H9 (cell line): ENCODE measurements around the gene AGTRAP. TPM values are rescaled to one million over a fixed set of nuclear protein-coding genes. Genes with fewer than 3 reads are reported as not detected.

Experiments used
- DNase-seq: peaks from one replicate; pipeline ENCODE4 v3.0.0-alpha.2; 2017
- H2AFZ ChIP-seq: one replicate; pipeline ENCODE4 v1.6.1; 2013; ENCODE audit warnings: mild to moderate bottlenecking, low read length, control low read depth, moderate library complexity
- H2AK5ac ChIP-seq: 2 replicates; pipeline ENCODE4 v1.6.1; 2013; ENCODE audit warnings: low read length, control low read depth, mixed read lengths; ENCODE audit not compliant: insufficient read length
- H2BK120ac ChIP-seq: one replicate; pipeline ENCODE4 v1.6.1; 2013; ENCODE audit warnings: low read depth, mild to moderate bottlenecking, low read length, control low read depth, inconsistent platforms; ENCODE audit not compliant: poor library complexity, severe bottlenecking
- H2BK12ac ChIP-seq: 2 replicates; pipeline ENCODE4 v1.6.1; 2013; ENCODE audit warnings: low read length, control low read depth, mixed read lengths, low read depth; ENCODE audit not compliant: insufficient read length
- H2BK15ac ChIP-seq: 2 replicates; pipeline ENCODE4 v1.6.1; 2013; ENCODE audit warnings: low read depth, low read length, control low read depth
- H2BK20ac ChIP-seq: one replicate; pipeline ENCODE4 v1.6.1; 2013; ENCODE audit warnings: low read depth, mild to moderate bottlenecking, low read length, control low read depth, inconsistent platforms; ENCODE audit not compliant: poor library complexity, severe bottlenecking
- H2BK5ac ChIP-seq: 2 replicates; pipeline ENCODE4 v1.6.1; 2013; ENCODE audit warnings: low read length, control low read depth, mixed read lengths; ENCODE audit not compliant: insufficient read length
- H3K14ac ChIP-seq: 2 replicates; pipeline ENCODE4 v1.6.1; 2013; ENCODE audit warnings: low read length, control low read depth; ENCODE audit not compliant: insufficient read depth
- H3K18ac ChIP-seq: 2 replicates; pipeline ENCODE4 v1.6.1; 2013; ENCODE audit warnings: low read depth, mild to moderate bottlenecking, mixed read lengths, low read length, control low read depth; ENCODE audit not compliant: insufficient read length
- H3K23ac ChIP-seq: 2 replicates; pipeline ENCODE4 v1.6.1; 2013; ENCODE audit warnings: low read length, control low read depth, mixed read lengths, low read depth; ENCODE audit not compliant: insufficient read length
- H3K23me2 ChIP-seq: 2 replicates; pipeline ENCODE4 v1.6.1; 2013; ENCODE audit warnings: low read depth, mild to moderate bottlenecking, mixed read lengths, low read length, control low read depth; ENCODE audit not compliant: insufficient read length, poor library complexity, severe bottlenecking
- H3K27ac ChIP-seq: 2 replicates; pipeline ENCODE4 v1.5.1; 2013; ENCODE audit warnings: low read length, control low read depth, mixed read lengths, low read depth; ENCODE audit not compliant: insufficient read length
- H3K27me3 ChIP-seq: 2 replicates; pipeline ENCODE4 v1.6.1; 2013; ENCODE audit warnings: low read length, control low read depth, inconsistent platforms; ENCODE audit not compliant: insufficient read depth
- H3K4ac ChIP-seq: 2 replicates; pipeline ENCODE4 v1.6.1; 2013; ENCODE audit warnings: low read depth, mild to moderate bottlenecking, control low read depth, inconsistent platforms, low read length, moderate library complexity
- H3K4me1 ChIP-seq: 2 replicates; pipeline ENCODE4 v1.6.1; 2013; ENCODE audit warnings: low read length, control low read depth, inconsistent platforms; ENCODE audit not compliant: insufficient read depth
- H3K4me2 ChIP-seq: 2 replicates; pipeline ENCODE4 v1.6.1; 2013; ENCODE audit warnings: low read length, control low read depth, mixed read lengths; ENCODE audit not compliant: insufficient read length, insufficient read depth
- H3K56ac ChIP-seq: 2 replicates; pipeline ENCODE4 v1.6.1; 2013; ENCODE audit warnings: low read depth, mild to moderate bottlenecking, mixed read lengths, low read length, control low read depth; ENCODE audit not compliant: insufficient read length
- H3K79me1 ChIP-seq: 2 replicates; pipeline ENCODE4 v1.6.1; 2013; ENCODE audit warnings: low read depth, mild to moderate bottlenecking, moderate library complexity, low read length, control low read depth, inconsistent platforms; ENCODE audit not compliant: insufficient read depth, poor library complexity, severe bottlenecking
- H3K79me2 ChIP-seq: 2 replicates; pipeline ENCODE4 v1.6.1; 2013; ENCODE audit warnings: low read length, control low read depth, inconsistent platforms; ENCODE audit not compliant: insufficient read depth
- H3K9ac ChIP-seq: 2 replicates; pipeline ENCODE4 v1.6.1; 2013; ENCODE audit warnings: low read length, control low read depth, mixed read lengths; ENCODE audit not compliant: insufficient read length; ENCODE audit errors: extremely low read depth
- H3K9me3 ChIP-seq: one replicate; pipeline ENCODE4 v1.6.1; 2013; ENCODE audit warnings: low read depth, low read length, inconsistent platforms; ENCODE audit not compliant: control insufficient read depth
- H3T11ph ChIP-seq: one replicate; pipeline ENCODE4 v1.6.1; 2013; ENCODE audit warnings: mild to moderate bottlenecking, low read length, control low read depth, inconsistent platforms
- H4K20me1 ChIP-seq: one replicate; pipeline ENCODE4 v1.6.1; 2013; ENCODE audit not compliant: control insufficient read depth, insufficient read length, insufficient read depth
- H4K5ac ChIP-seq: 2 replicates; pipeline ENCODE4 v1.6.1; 2013; ENCODE audit warnings: low read depth, mild to moderate bottlenecking, mixed read lengths, low read length, control low read depth; ENCODE audit not compliant: insufficient read length
- H4K8ac ChIP-seq: replicated peaks from 2 replicates; pipeline ENCODE4 v1.6.1; 2013; ENCODE audit warnings: low read length, control low read depth, mixed read lengths, low read depth; ENCODE audit not compliant: insufficient read length
- H4K91ac ChIP-seq: 2 replicates; pipeline ENCODE4 v1.6.1; 2013; ENCODE audit warnings: low read depth, mild to moderate bottlenecking, moderate library complexity, mixed read lengths, low read length, control low read depth; ENCODE audit not compliant: insufficient read length
- H3K27ac Mint-ChIP-seq, 3 experiments: 2 replicates in 2 of 3; 3 replicates in 1 of 3; pipeline ENCODE4 v1.8.0; 2020 to 2021; ENCODE audit warnings: mixed read lengths in 3 of 3, mild to moderate bottlenecking in 1 of 3, moderate library complexity in 1 of 3
- H3K27me3 Mint-ChIP-seq: 2 replicates; pipeline ENCODE4 v1.8.0; 2021; ENCODE audit warnings: low read depth, mild to moderate bottlenecking, moderate library complexity, mixed read lengths
- H3K36me3 Mint-ChIP-seq, 3 experiments: 2 replicates in 2 of 3; 3 replicates in 1 of 3; pipeline ENCODE4 v1.8.0; 2020 to 2021; ENCODE audit warnings: low read depth in 3 of 3, mixed read lengths in 3 of 3; ENCODE audit not compliant: insufficient read depth in 1 of 3
- H3K4me1 Mint-ChIP-seq, 2 experiments: 2 replicates each; pipeline ENCODE4 v1.8.0; 2020; ENCODE audit warnings: mixed read lengths in 2 of 2
- H3K4me3 Mint-ChIP-seq, 2 experiments: 2 replicates in 1 of 2; 3 replicates in 1 of 2; pipeline ENCODE4 v1.8.0; 2020 to 2021; ENCODE audit warnings: mild to moderate bottlenecking in 2 of 2, mixed read lengths in 2 of 2, moderate library complexity in 1 of 2
- H3K9me3 Mint-ChIP-seq, 2 experiments: 2 replicates in 1 of 2; 3 replicates in 1 of 2; pipeline ENCODE4 v1.8.0; 2020; ENCODE audit warnings: mild to moderate bottlenecking in 2 of 2, mixed read lengths in 2 of 2, moderate library complexity in 1 of 2
- WGBS: extraction: QIAGEN DNeasy Blood & Tissue Kit; methylation state at CpG from one replicate; pipeline ENCODE4 v1.1.7; 2013; ENCODE audit warnings: missing lambda C conversion rate, low lambda C conversion rate, mixed read lengths; ENCODE audit not compliant: insufficient read length; ENCODE audit errors: extremely low coverage; 5-methylcytosine and 5-hydroxymethylcytosine counted together
- total RNA-seq: library from RNA; stranded (reverse); gene quantifications from 2 replicates; pipeline ENCODE4 v1.2.1, GENCODE V29; 2021
- TF ChIP-seq, protein P1 (sequence below): fragments of 200-600 bp; sonication (generic); conservative IDR thresholded peaks from 3 replicates; pipeline ENCODE4 v1.8.0; 2021; ENCODE audit warnings: antibody characterized with exemption, mild to moderate bottlenecking

AGTRAP gene
- total RNA-seq, 1 experiment from 2014 or later: 60.9 TPM

DNA sequence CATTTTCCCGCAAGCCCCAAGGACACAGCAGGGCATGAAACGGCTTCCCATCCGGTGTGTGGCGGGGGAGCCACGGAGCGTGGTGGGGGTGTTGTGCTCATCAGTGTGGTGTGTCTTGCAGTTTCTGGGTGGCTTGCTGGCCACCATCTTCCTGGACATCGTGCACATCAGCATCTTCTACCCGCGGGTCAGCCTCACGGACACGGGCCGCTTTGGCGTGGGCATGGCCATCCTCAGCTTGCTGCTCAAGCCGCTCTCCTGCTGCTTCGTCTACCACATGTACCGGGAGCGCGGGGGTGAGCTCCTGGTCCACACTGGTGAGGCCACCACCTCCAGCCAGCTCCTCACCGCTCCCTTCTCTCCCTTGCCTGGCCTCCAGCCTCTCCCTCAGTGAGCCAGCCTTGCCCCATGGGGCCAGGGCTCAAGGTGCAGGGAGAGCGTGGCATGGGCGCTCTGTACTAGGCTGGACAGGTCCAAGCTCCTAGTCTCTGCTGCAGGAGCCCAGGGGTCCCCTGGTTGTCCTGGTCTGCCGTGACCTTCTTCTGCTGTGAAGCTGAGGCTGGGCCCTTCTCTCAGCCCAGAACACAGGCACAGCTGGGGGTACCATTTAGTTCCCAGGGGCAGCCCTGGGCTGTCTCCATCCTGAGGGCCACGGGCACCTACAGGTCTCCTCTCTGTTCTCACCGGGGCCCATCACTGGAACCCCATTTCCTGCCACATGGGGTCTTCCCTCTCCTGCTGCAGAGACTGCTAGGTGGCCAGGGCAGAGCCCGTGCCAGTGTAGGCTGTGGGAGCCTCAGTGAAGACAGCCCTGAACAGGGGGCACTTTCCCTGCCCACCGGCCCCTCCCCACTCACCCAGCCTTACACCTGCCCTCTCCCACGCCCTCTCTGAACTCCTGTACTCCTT is 12.6 kb downstream of the AGTRAP start:
- Histone ChIP-seq H4K8ac (no peak overlapping the region), H3K18ac (no peak overlapping the region), H2AK5ac (no peak overlapping the region), H2BK5ac (no peak overlapping the region), H4K91ac (no peak overlapping the region), H4K20me1 (no peaks in the 10 kb centered on the region), H2BK12ac (no peak overlapping the region), H3K9me3 (no peaks in the 10 kb centered on the region), H3K4ac (no peak overlapping the region), H3K56ac (no peak overlapping the region), H3K23me2 (no peaks in the 10 kb centered on the region), H2BK20ac (no peak overlapping the region), H3K23ac (no peak overlapping the region), H3K9ac (no peak overlapping the region), H3K27me3 (no peaks in the 10 kb centered on the region), H2BK15ac (no peak overlapping the region), H4K5ac (no peak overlapping the region), H3K79me2 (no peaks in the 10 kb centered on the region), H3K4me2 (no peak overlapping the region), H2BK120ac (no peak overlapping the region), H3T11ph (no peak overlapping the region), H3K27ac (no peak overlapping the region), H3K14ac (no peak overlapping the region), H3K79me1 (no peaks in the 10 kb centered on the region), H2AFZ (no peak overlapping the region), H3K4me1 (no peaks in the 10 kb centered on the region)
- Mint-ChIP-seq H3K9me3 (no peaks in the 10 kb centered on the region), H3K27me3 (no peaks in the 10 kb centered on the region; the same call in 1 of the 2 replicates), H3K4me1 (peaks cover 12 to 27% of the 10 kb centered on the region in 2 experiments), H3K4me3 (no peak overlapping the region), H3K36me3 (peaks cover 9 to 43% (median 39%) of the 10 kb centered on the region in 3 experiments; a peak in 6 of 7 replicates), H3K27ac (peak overlapping the region in 2 of 3 experiments; percentile 12 to 55; a peak in 2 of 7 replicates)
- no CpG with 5 or more reads among the region's 27 CpGs for WGBS
- TF ChIP-seq, protein P1, sequence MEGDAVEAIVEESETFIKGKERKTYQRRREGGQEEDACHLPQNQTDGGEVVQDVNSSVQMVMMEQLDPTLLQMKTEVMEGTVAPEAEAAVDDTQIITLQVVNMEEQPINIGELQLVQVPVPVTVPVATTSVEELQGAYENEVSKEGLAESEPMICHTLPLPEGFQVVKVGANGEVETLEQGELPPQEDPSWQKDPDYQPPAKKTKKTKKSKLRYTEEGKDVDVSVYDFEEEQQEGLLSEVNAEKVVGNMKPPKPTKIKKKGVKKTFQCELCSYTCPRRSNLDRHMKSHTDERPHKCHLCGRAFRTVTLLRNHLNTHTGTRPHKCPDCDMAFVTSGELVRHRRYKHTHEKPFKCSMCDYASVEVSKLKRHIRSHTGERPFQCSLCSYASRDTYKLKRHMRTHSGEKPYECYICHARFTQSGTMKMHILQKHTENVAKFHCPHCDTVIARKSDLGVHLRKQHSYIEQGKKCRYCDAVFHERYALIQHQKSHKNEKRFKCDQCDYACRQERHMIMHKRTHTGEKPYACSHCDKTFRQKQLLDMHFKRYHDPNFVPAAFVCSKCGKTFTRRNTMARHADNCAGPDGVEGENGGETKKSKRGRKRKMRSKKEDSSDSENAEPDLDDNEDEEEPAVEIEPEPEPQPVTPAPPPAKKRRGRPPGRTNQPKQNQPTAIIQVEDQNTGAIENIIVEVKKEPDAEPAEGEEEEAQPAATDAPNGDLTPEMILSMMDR: no peak
- DNase-seq: no peak
